GM12892 (cell line): ENCODE data around the gene BBIP1.

Experiments
- POLR2A ChIP-seq: IDR thresholded peaks from 2 replicates; pipeline ENCODE4 v1.6.1; 2011; ENCODE audit warnings: low read depth, low read length, control low read depth
- TAF1 ChIP-seq: IDR thresholded peaks from 2 replicates; pipeline ENCODE4 v1.6.1; 2011; ENCODE audit warnings: low read depth, mild to moderate bottlenecking, control low read depth, low read length, borderline replicate concordance

- no peak for TF ChIP-seq TAF1
- no peak for TF ChIP-seq POLR2A
Measured at GRCh38 chr10:110865186-110865808, 53.7 kb downstream of the BBIP1 start.
